Choroid plexus epithelial cell (primary cell): ENCODE data around the gene LHX6.

Experiments used
- DNase-seq: peaks from one replicate; pipeline ENCODE4 v3.0.0-alpha.2; 2010; ENCODE audit warnings: low read depth
- H3K4me3 ChIP-seq: 2 replicates; pipeline ENCODE4 v1.5.1; 2011; ENCODE audit warnings: low read depth, mild to moderate bottlenecking, control low read depth, low read length, moderate library complexity
- TF ChIP-seq, protein P1 (sequence below): conservative IDR thresholded peaks from 2 replicates; pipeline ENCODE4 v1.5.1; 2011; ENCODE audit warnings: low read depth, mild to moderate bottlenecking, control low read depth, inconsistent platforms, low read length, moderate library complexity

LHX6 gene

DNA sequence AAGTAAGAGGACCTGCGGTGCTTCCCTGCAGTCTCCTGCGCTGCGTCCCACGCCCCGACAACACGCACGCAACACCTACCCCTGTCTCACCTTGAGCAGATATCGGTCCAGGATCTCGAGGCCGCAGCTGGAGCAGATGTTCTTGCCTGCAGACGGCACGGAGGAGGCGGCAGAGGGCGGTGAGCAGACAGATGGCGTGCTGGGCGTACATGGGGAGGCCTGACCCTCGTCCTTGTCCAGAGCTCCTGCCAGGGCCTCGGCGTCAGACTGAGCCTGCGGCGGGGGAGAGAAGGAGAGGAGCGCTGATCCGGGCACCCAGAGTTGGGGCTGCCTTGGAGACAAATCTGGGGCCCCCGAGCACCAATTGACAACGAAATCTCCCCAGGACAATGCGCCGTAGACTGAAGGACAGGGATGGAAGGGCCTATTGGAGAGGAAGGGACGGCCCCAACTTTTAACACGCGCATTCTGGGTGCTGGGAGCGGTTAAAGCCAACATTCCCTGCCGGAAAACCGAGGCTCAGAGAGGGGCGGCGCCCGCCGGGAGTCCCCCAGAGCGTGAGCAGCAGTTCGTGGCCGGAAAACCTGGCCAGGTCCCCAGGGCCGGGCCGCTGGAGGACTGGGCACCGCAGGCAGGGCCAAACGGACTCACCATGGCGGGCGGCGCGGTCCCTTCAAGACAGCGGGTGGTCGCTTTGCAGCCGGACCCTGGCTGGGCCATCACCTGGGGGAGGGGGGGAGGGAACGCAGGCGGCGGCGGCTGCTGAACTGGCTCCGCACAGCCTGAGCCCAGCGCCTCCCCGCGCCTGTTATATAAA, 1.8 kb downstream of the LHX6 start:
- H3K4me3 ChIP-seq, result no peak overlapping the region
- TF ChIP-seq, protein P1, sequence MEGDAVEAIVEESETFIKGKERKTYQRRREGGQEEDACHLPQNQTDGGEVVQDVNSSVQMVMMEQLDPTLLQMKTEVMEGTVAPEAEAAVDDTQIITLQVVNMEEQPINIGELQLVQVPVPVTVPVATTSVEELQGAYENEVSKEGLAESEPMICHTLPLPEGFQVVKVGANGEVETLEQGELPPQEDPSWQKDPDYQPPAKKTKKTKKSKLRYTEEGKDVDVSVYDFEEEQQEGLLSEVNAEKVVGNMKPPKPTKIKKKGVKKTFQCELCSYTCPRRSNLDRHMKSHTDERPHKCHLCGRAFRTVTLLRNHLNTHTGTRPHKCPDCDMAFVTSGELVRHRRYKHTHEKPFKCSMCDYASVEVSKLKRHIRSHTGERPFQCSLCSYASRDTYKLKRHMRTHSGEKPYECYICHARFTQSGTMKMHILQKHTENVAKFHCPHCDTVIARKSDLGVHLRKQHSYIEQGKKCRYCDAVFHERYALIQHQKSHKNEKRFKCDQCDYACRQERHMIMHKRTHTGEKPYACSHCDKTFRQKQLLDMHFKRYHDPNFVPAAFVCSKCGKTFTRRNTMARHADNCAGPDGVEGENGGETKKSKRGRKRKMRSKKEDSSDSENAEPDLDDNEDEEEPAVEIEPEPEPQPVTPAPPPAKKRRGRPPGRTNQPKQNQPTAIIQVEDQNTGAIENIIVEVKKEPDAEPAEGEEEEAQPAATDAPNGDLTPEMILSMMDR, result no peak
- DNase-seq, result no peak

GRCh38 chr9:122226142-122226757, 2.5 kb downstream of the LHX6 start:
- no peak for DNase-seq
- no peak overlapping the region for H3K4me3 ChIP-seq
- TF ChIP-seq, protein P1, result no peak

DNA sequence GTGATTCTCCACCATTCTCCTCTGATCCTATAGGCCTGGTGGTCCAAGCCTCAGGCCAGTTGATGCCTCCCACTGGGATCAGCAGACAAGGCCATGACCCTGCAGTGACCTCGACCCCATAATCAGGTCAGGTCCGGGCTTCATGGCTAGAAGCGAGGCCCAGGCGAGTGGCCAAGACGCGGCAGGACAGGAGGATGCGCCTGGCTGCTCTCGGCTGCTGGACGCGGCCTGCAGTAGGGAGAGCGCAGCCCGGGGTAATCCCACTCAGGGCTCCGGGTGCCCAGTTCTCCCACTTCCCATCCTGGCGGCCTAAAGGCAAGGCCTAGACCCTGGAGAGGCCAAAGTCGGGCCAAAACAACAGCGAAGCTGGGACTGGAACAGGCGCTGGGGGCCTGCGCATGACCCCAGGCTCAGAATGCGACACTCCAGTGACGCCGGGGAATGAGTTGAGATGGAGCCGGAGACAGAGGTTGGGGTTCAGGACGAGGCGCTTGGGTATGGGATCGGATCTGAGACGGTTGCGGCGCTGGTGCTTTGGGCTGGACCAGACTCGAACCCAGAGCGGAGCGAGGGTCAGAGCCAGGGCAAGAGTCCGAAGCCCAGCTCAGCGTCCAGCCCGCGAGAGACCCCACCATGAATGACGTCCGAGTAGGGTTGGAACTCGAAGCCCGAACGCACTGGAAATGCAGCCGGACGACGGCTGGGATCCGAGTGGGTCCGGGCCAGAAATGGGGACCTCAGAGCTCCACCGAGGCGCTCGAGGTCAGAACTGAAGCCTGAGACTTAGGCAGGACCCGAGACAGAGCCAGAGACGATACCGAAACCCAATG, 3.2 kb downstream of the LHX6 start:
- H3K4me3 ChIP-seq, result no peak overlapping the region
- DNase-seq, result no peak
- TF ChIP-seq, protein P1, result no peak

DNA sequence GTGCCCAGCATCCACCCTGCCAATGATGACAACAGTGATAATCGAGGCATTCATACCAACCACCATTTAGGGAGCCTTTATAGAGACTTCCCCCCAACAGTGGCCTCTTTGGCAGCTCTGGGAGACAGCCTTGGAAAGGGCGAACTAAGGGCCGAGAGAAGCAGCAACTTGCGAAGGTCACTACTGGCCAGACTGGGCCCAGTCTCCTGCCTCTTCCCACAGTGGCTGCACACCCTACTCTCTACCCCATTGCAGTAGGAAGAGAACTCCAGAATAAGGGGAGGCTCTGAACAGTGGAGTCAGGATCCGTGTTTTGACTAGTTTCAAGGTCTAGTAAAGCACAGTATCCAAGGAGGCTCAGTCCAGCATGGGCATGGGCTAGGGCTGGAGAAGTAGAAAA, 5.3 kb downstream of the LHX6 start:
- H3K4me3 ChIP-seq, result no peak overlapping the region
- no peak for DNase-seq
- TF ChIP-seq, protein P1, result no peak

DNA sequence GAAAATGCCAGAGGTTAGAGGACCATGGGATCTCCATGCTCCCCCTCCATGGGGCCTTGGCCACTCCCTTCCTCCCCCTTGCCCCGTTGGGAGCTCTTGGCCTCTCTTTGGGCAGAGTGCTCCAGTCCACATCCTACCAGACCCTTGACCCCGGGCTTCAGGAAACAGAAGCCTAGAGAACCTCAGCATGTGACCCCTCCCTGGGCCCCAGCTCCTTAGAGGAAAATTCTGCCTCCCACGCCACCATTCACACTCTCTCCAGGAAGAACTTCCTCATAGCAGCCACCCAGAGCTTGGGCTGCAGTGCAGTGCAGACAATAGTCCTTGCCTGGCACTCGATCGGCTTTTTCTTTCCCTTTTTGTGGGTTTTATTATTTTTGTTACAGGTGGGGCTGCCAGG, 6.0 kb downstream of the LHX6 start:
- TF ChIP-seq, protein P1, result no peak
- no peak for DNase-seq
- H3K4me3 ChIP-seq, result no peak overlapping the region

GRCh38 chr9:122221183-122221811, 7.5 kb downstream of the LHX6 start:
- no peak overlapping the region for H3K4me3 ChIP-seq
- TF ChIP-seq, protein P1, result no peak
- no peak for DNase-seq
